ENCODE measurements around the gene COL13A1. TPM values are rescaled to one million over a fixed set of nuclear protein-coding genes. Genes with fewer than 3 reads are reported as not detected.

The COL13A1 gene
- total and polyA plus RNA-seq, 2 of the 8 experiments (the other 6 are each of a cell fraction or from before 2014, with no cell fraction given), result 2.6 to 5.2 TPM

DNA sequence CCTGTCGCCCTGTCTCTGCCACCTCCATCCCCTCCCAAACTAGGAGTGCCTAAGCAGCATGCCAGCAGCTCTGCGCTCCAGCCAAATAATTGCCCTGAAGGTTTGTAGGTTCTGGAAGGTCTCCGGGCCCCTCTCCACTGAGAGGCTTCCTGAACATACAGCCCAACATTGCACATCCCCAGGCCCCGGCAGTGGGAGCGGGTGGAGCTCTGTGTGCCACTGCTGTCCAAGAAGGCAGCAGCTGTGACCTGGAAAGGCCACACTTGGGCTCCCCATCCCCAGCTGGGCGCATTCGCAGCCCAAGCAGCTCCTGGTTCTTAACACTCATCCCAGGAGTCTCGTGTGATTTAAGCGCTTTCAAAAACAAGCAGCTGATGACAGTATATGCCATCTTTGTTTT lies 95.7 kb downstream of the COL13A1 start:
- H3K27me3 ChIP-seq (replicated peaks in 1 of 4; ENCODE audit: control insufficient read depth in 3 of 4, extremely low read depth in 1 of 4, insufficient read depth in 3 of 4, low read length in 3 of 4), result no peaks in the 10 kb centered on the region; a peak in 2 of 7 replicates
- H3K56ac ChIP-seq (replicated peaks; ENCODE audit: insufficient read length, low read depth, low read length), result no peak overlapping the region
- no peak overlapping the region for H2AK5ac ChIP-seq (ENCODE audit: low read depth, low read length)
- no peak overlapping the region for H4K91ac ChIP-seq (replicated peaks; ENCODE audit: insufficient read length, low read length)
- no peak overlapping the region for H2AFZ ChIP-seq (ENCODE audit: low read length)
- H2BK120ac ChIP-seq (replicated peaks; ENCODE audit: low read depth, low read length), result no peak overlapping the region
- peaks cover 0 to 27% (median 13%) of the 10 kb centered on the region in 4 experiments; a peak in 6 of 7 replicates for H3K4me1 ChIP-seq (replicated peaks in 1 of 4; ENCODE audit: control insufficient read depth in 3 of 4, insufficient read depth in 4 of 4, low read length in 3 of 4)
- no peaks in the 10 kb centered on the region; a peak in 1 of 4 replicates for H3K9me3 ChIP-seq (ENCODE audit: insufficient read depth in 2 of 2, low read depth in 1 of 2, low read length in 1 of 2)
- H4K8ac ChIP-seq (ENCODE audit: extremely low read depth, insufficient read depth, low read length), result no peak overlapping the region
- CTCF ChIA-PET (ENCODE audit: partially characterized antibody), result interaction anchor here (1.0 to 9.4 kb wide), 10 partner anchors 8 to 109 kb away, joined by 3 to 209 read pairs (median 6); no protein-coding TSS in a partner anchor
- H3K23ac ChIP-seq (ENCODE audit: insufficient read length), result no peak overlapping the region
- H2BK5ac ChIP-seq (ENCODE audit: low read depth, low read length), result no peak overlapping the region
- no peak overlapping the region for H2BK12ac ChIP-seq (ENCODE audit: low read depth, low read length)
- DNase-seq (ENCODE audit: low read depth in 1 of 2, low spot score in 2 of 2) (no peak), FAIRE-seq (no peak)
- no peak overlapping the region for H3K18ac ChIP-seq (ENCODE audit: extremely low read depth, low read length)
- no peaks in the 10 kb centered on the region for H3K23me2 ChIP-seq (ENCODE audit: low read depth, low read length)
- 0 out of 2 replicates have a peak overlapping the region, but pooled peaks have one; percentile 37 for H2BK15ac ChIP-seq (ENCODE audit: low read length)
- no peaks in the 10 kb centered on the region for H3K79me2 ChIP-seq (ENCODE audit: control insufficient read depth in 1 of 2, insufficient read depth in 2 of 2, low read length in 2 of 2)
- no peak overlapping the region for H4K5ac ChIP-seq (ENCODE audit: insufficient read length, low read depth, low read length)
- no peak overlapping the region for H3K27ac ChIP-seq (ENCODE audit: low read depth, low read length)
- no peak overlapping the region for H3K14ac ChIP-seq (ENCODE audit: insufficient read length)
- no peaks in the 10 kb centered on the region for H3K79me1 ChIP-seq (ENCODE audit: low read depth, low read length)
- no peak overlapping the region for H3K9ac ChIP-seq (replicated peaks in 1 of 4; ENCODE audit: extremely low read depth in 1 of 4, low read depth in 3 of 4, low read length in 3 of 4)
- POLR2A ChIA-PET (ENCODE audit: partially characterized antibody), result interaction anchor here (0.7 to 0.9 kb wide), 2 partner anchors 18 to 64 kb away, joined by 3 read pairs; no protein-coding TSS in a partner anchor
- H3K36me3 ChIP-seq (ENCODE audit: control insufficient read depth in 2 of 4, insufficient read depth in 4 of 4, low read length in 3 of 4), result no peaks in the 10 kb centered on the region
- no peak overlapping the region for H3K4me2 ChIP-seq (ENCODE audit: insufficient read depth in 1 of 2, low read depth in 2 of 2, low read length in 2 of 2)
- WGBS, 2 experiments (ENCODE audit: extremely low coverage in 1 of 2, insufficient coverage in 1 of 2, insufficient read length in 1 of 2, insufficient replicate concordance in 2 of 2, low coverage in 1 of 2, low lambda C conversion rate in 2 of 2, missing lambda C conversion rate in 1 of 2), result 87% methylated on average over 8 of the region's 9 CpGs; no CpG with 5 or more reads in 1 of the 2 experiments
- H2BK20ac ChIP-seq (ENCODE audit: low read length), result no peak overlapping the region
- H3K4ac ChIP-seq (replicated peaks; ENCODE audit: insufficient read length, low read depth, low read length), result no peak overlapping the region
- H3K4me3 ChIP-seq (ENCODE audit: extremely low read depth in 1 of 4, insufficient read depth in 2 of 4, low read depth in 3 of 4, low read length in 4 of 4), result no peak overlapping the region
- no peaks in the 10 kb centered on the region for H4K20me1 ChIP-seq (replicated peaks in 1 of 2; ENCODE audit: control insufficient read depth in 1 of 2, insufficient read depth in 2 of 2, low read length in 2 of 2)
- no peak for TF ChIP-seq SIX5 (IDR thresholded peaks at IDR 0.05; ENCODE audit: low read depth, low read length)
- no peak for TF ChIP-seq RFX5 (IDR thresholded peaks at IDR 0.05; ENCODE audit: borderline replicate concordance, low read depth, low read length)
- TF ChIP-seq TEAD4 (IDR thresholded peaks at IDR 0.05; ENCODE audit: low read depth, low read length), result no peak
- no peak for TF ChIP-seq NRF1 (IDR thresholded peaks at IDR 0.05; ENCODE audit: low read depth, low read length)

Data from H1 (cell line).